HG03439 (cell line): Measurements from ENCODE around the gene HOXC12.

Experiments used
- ATAC-seq: cut with Tn5 transposase; IDR thresholded peaks from one replicate; pipeline ENCODE4 v1.9.1; 2021; ENCODE audit warnings: mild to moderate bottlenecking, moderate library complexity; ENCODE audit not compliant: unreplicated experiment

Gene HOXC12, protein sequence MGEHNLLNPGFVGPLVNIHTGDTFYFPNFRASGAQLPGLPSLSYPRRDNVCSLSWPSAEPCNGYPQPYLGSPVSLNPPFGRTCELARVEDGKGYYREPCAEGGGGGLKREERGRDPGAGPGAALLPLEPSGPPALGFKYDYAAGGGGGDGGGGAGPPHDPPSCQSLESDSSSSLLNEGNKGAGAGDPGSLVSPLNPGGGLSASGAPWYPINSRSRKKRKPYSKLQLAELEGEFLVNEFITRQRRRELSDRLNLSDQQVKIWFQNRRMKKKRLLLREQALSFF

DNA sequence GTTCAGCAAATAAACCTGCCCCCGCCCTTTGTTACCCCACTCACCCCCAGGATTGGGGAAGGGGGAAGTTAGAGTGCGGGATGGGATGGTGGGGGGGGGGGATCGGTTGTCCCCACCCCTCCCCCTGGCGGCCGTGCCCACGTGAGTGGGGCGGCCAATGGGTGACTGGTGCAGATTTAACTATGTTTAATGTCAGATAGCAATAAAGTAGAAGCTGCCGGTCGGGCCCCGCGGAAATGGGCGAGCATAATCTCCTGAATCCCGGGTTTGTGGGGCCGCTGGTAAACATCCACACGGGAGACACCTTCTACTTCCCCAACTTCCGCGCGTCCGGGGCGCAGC lies at the start of gene HOXC12:
HOXC12 (plus strand) TSS at position 210 of the 342 bp plus-strand sequence; CDS start at position 237, 27 bp downstream.
- no peak for ATAC-seq

DNA sequence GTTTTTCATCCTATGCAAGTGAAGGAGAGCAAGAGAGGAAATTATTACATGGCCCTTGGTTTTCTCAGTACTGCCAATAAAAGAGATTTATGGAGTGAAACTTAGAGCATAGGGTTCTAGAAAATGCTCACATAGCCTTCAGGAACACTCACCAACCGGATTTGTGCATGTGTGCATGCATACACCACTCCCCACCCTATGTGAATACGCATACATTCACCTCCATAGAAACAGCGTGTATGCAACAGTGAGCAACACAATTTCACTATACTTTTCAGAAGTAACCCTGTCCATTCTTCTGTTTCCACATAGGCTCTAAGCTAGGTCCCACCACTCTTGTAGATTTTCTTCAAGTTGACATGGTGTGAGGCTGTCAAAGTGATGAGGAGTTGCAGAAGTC lies 47.6 kb upstream of the HOXC12 start:
- ATAC-seq, result no peak

DNA sequence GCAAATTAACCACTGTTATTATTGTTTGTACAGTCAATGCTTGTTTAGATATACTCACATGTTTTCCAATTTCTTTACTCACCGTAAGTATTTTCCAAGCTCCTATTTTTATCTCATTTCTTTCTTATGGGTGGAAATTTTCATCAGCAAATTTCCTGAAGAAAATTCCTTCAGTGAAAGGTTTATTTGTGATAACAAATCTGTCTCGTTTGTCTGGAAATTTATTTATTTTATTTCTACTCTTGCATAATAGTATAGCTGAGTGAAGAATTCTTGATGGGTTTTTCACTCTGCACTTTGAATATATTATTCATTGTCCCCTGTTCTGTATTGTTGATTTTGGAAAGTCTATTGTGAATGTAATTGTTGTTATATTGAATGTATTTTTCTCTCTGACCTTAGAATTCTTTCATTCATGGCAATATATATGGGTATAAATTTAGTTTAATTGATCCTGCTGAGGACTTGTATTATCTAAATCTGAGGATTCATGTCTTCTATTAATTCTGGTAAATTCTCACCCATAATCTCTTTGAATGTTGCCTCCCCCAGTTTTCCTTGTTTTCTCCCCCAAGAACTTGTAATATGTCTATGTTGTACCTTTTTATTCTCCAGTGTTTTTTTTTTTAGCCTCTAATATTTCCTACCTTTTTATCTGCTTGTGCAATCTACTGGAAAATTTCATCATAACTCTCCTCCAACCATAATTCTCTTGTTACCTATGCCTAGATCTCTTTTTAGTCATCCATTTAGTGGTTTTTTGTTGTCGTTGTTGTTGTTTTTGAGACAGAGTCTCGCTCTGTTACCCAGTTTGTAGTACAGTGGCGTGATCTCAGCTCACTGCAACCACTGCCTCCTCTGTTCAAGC lies 37.7 kb upstream of the HOXC12 start:
- ATAC-seq, result no peak

DNA sequence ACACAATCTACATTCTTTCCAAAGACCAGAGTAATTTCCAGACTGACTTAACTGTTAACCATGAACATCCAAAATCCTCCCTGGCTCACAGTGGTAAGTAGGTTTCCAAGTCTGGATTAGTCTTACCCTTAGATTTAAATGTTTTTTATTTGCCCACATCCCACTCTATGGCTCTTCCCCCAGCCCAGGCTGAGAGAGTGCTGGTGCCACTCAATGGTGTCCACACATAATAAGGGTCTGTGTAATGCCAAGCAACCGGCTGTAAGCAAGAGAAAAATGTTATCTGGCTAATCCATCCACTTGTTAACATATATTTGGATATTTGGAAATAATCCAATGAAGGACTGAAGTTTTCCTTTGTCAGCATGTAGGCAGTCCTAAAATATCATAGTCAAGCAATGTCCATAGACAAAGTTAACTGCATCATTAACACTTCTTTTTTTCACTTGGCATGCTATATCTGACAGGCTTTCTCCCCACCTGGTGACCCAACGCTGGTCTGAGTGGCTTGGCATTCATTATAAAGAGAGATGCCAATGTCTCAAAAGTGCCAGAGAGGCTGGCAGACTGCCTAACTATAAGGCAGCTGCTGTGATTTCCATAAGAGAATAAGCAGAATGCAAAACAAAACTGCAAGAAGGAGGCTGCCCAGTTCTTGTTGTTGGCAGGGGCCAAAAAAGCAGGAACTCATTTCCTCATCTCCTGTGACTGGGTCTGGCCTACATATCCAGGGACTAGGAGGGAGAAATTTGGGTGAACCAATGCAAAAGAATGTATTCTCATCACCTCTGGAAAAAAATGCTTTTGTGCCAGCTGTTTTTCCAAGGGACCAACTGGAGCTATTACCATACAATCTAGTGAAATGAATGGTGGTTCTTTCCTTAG lies 29.9 kb upstream of the HOXC12 start:
- ATAC-seq, result no peak

DNA sequence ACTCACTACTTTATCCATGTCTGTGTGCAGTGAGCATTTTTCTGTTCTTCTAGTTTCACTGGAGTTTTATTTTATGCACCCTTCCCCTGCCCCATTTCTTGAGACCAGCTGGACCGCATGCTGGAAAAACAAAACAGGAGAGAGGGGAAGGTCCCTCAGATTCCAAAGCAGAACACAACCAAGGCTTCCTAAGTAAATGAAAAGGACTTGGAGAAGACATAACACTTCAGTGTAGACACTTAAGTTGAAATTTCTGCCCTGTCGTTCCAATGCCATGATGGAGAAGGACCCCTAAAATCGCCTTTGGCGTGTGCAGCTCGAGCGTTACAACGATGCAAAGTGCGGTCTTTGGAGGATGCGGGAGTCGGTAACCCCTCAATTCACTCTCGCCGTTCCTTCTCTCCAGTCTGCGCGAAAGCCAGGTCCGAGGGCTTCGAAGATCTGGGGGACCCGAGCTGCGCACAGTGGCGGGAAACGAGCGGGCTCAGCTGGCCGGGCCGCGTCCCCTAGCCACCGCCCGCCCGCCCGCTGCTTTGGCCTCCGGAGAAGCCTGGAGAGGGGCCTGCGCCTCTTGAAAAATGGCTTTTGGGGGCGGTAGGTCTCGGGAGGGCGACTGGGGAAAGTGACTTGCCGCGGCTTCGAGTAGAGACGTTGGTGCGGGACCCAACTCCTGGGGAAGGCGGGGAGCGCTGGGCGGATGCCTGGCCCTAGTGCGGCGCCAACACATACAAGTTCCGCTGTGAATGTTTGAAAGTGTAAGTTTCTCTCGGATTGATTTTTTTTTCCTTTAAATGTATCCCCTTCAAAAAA lies 27.3 kb upstream of the HOXC12 start:
- ATAC-seq, result no peak

- no peak for ATAC-seq
Measured at GRCh38 chr12:53928054-53928835, 26.5 kb upstream of the HOXC12 start.

DNA sequence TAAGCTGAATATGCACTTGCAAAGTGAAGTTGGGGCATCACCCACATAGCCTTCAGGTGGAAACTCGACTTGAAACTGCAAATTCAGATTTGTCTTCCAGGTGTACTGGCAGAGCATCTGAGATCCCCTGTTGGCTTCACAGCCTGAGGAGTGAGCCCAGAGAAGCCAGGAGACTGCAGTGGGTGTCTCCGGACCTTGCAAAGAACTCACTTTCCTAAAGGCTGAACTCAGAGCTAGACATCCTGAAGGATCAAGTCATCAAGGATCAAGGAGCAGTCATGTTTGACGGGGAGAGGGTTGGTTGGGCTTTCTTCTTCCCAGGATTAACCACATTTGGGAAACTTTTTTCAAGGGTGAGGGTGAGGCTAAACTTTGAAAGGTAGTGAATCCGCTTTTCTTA lies 25.2 kb upstream of the HOXC12 start:
- no peak for ATAC-seq

DNA sequence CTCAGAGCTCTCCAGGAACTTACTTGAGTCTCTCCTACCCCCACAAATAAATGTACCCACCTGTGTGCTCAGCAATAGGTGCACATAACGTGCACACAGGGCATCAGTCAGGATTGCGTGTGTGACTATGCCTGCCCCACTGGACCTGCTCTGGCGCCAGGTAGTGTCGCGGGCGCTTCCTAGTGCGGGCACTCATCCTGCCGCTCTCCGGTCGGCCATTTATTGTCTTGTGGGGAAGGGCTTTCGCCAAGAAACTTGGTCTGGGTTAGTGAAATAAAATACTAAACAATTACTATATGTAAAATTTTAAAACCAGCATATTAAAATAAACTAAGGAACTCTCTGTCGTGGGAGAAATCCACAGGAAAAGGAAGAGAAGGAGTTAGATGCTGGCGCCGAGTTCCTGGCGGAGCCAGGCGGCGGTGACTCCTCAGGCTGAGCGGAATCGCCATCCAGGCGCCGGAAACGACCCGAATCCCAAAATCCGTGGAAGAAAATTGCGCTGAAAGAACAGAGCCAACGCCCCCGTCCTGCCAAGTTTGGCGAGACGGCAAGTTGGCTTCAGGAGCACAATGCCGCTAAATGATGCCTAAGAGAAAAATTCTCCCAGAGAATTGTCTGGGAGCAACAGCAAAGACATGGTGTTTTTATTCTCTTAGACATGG lies 24.0 kb upstream of the HOXC12 start:
- ATAC-seq, result no peak

DNA sequence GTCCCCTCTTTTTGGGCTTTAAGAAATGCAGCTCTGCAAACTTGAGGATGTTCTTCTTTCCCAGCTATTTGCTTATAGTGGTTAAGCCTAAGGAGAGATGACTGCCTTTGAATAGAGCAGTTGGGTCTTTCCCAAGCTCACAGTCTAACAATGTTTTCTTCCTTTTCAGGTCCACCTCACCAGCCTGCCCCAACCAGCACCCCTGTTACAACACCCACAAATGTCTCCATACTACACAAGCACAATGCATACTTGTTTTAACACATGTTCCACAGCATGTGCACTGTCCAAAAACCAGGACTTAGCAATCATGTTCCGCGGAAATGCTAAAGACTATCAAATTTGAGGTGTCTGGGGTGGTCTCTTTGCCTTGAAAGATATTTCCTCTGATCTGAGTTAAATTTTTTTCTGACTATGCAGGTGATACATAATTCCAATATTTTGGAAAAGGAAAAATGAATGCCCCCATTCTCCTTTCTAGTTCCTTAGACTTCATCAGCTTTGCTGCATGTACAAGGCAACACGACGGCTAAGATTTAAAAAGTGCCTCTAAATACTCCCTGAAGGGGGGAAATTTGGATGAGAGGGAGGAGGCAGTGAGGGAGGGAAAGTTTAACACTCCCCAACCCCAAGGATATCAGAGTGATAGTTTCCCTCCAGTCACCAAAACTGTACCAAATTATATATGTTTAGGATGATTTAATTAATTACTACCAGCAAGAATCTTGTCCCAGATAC lies 22.7 kb upstream of the HOXC12 start:
- ATAC-seq, result no peak

- ATAC-seq, result no peak
Measured at GRCh38 chr12:53932915-53933314, 21.8 kb upstream of the HOXC12 start.

GRCh38 chr12:53935383-53936341 lies 19.0 kb upstream of the HOXC12 start:
- no peak for ATAC-seq

DNA sequence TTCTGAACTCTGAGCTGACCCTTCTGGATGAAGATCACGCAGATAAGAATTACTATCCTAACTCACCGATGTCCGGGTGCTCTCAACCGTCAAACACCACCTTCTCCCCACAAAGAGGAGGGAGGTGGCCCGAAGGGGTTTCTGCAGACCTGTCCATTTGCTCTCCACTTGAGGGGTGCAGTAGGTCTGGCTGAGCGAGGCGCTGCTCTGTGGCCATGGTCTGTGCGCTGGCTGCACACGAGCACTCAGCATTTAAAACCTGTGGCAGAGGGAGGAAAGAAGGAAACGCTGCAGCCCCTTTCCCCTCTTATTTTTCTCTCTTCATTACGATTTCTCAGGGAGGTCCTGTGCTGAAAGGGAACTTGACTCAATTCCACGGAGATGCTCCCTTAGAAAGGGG lies 17.6 kb upstream of the HOXC12 start:
- ATAC-seq, result no peak

DNA sequence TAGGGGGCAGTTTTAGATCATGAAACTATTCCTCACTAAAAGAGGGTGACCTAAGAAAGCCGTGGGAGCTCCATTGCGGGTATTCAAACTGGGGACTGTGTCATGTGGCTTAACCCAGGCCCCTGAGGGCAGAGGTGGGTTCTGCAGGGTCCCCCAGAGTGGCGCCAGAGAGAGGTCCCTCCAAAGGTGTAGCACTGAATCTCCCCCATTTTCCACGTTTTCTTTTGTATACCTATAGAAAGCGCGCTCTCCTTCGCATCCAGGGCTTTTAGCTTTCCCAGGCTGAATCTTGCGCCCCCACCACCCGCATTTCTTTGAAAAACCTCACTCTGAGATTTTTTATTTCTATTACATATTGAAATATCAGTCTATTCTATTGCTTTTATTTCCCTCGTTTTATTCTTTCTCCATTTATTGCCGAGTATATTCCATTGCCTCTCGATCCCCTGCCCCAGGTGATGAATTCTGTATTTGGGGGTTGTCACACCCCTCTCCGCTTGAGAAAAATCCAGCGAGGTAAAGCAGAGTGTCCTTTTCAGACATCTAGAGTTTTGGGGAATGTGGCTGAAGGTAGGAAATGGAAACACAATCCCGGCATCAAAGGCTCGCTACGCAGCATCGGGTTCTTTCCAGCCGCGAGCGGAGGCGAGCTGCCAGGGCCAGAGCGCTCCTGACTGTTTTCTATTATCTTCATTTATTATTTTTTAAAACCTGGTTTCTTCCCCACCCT lies 16.9 kb upstream of the HOXC12 start:
- ATAC-seq, result no peak

GRCh38 chr12:53938326-53939140 lies 16.2 kb upstream of the HOXC12 start, which contains the start of gene HOXC13:
TSS of gene HOXC13 (plus strand) at chr12:53938831. CDS start at chr12:53938907, 76 bp downstream.
- no peak for ATAC-seq

- ATAC-seq, result no peak
Measured at GRCh38 chr12:53939141-53940108, 15.3 kb upstream of the HOXC12 start.
